HepG2 (cell line): ENCODE measurements around the gene PLEKHG2. TPM values are rescaled to one million over a fixed set of nuclear protein-coding genes. Genes with fewer than 3 reads are reported as not detected.
A peak's percentile ranks its signal among the peaks of the same experiment; 100 is the strongest.

Experiments used
- ATAC-seq: fragments of 200-7000 bp; cut with Tn5 transposase; 3 replicates; pipeline ENCODE4 v1.9.1; 2020; ENCODE audit warnings: mild to moderate bottlenecking, moderate library complexity
- BruUV-seq: library from RNA; stranded (reverse); fragments of 400-500 nt; replicated peaks from 2 replicates; lab custom pipeline; 2021; lab: Mats Ljungman, UMichigan
- CTCF ChIA-PET: fragments of 300-600 bp; formaldehyde crosslinking; extraction: SDS; loops from one replicate; lab custom pipeline; 2021; ENCODE audit warnings: low total read pairs, inconsistent platforms, low intra/inter-chr PET ratio; lab: Yijun Ruan, JAX
- POLR2A ChIA-PET: fragments of 350-600 bp; sonication (Branson Sonifier 250); formaldehyde crosslinking; loops from one replicate; lab custom pipeline; 2020; ENCODE audit warnings: antibody characterized with exemption, inconsistent platforms; lab: Yijun Ruan, JAX
- DNase-seq: peaks from one replicate; pipeline ENCODE4 v3.0.0-alpha.2; 2015; ENCODE audit warnings: low spot score
- FAIRE-seq: peaks from 3 replicates; lab custom pipeline; 2011; peaks lifted over from hg19 to GRCh38; lab: Jason Lieb, UNC
- H2AFZ ChIP-seq: one replicate; pipeline ENCODE4 v1.6.1; 2011; ENCODE audit warnings: low read length, inconsistent platforms
- H3K27ac ChIP-seq: fragments of 300-600 bp; 3 replicates; pipeline ENCODE4 v1.8.0; 2011; ENCODE audit warnings: mixed run types, mild to moderate bottlenecking, mixed read lengths, low read length, inconsistent platforms; ENCODE audit not compliant: insufficient read depth; ENCODE audit errors: extremely low read length
- H3K27me3 ChIP-seq, 2 experiments: fragments of 200-600 bp in 1 of 2; 2 replicates in 1 of 2; 3 replicates in 1 of 2; pipeline versions ENCODE4 v1.6.0 to v1.8.0; 2011; ENCODE audit warnings: low read length in 2 of 2, mild to moderate bottlenecking in 2 of 2, moderate library complexity in 2 of 2, inconsistent platforms in 1 of 2; ENCODE audit not compliant: insufficient read depth in 2 of 2, control insufficient read depth in 1 of 2
- H3K36me3 ChIP-seq, 2 experiments: fragments of 200-600 bp in 1 of 2; replicated peaks in 1 of 2; 2 replicates in 1 of 2; 3 replicates in 1 of 2; pipeline versions ENCODE4 v1.5.1 to v1.8.0; 2011; ENCODE audit warnings: low read length in 2 of 2, inconsistent platforms in 1 of 2; ENCODE audit not compliant: insufficient read depth in 2 of 2, control insufficient read depth in 1 of 2
- H3K4me1 ChIP-seq: 2 replicates; pipeline ENCODE4 v1.5.1; 2012; ENCODE audit warnings: low read length, inconsistent platforms; ENCODE audit not compliant: insufficient read depth
- H3K4me2 ChIP-seq: 2 replicates; pipeline ENCODE4 v1.6.0; 2011; ENCODE audit warnings: low read depth, low read length, inconsistent platforms
- H3K4me3 ChIP-seq, 3 experiments: fragments of 200-600 bp in 1 of 3; sonication (generic), shearing (Covaris generic) in 1 of 3; replicated peaks in 1 of 3; 2 replicates each; pipeline ENCODE4 v1.5.1; 2011 to 2016; ENCODE audit warnings: low read length in 3 of 3, inconsistent platforms in 2 of 3, low read depth in 2 of 3, mild to moderate bottlenecking in 2 of 3, control low read depth in 1 of 3, mixed read lengths in 1 of 3; ENCODE audit not compliant: insufficient read depth in 1 of 3
- H3K79me2 ChIP-seq: one replicate; pipeline ENCODE4 v1.6.1; 2011; ENCODE audit warnings: low read length, inconsistent platforms; ENCODE audit not compliant: insufficient read depth
- H3K9ac ChIP-seq: 2 replicates; pipeline ENCODE4 v1.6.0; 2011; ENCODE audit warnings: mild to moderate bottlenecking, low read depth, low read length, inconsistent platforms; ENCODE audit not compliant: insufficient read depth
- H3K9me3 ChIP-seq: 2 replicates; pipeline ENCODE4 v1.5.1; 2012; ENCODE audit warnings: mild to moderate bottlenecking, low read length
- H4K20me1 ChIP-seq: 2 replicates; pipeline ENCODE4 v1.6.0; 2011; ENCODE audit warnings: inconsistent platforms, mild to moderate bottlenecking, low read length, moderate library complexity; ENCODE audit not compliant: insufficient read depth
- CENPT ChIP-seq: sonication (generic); formaldehyde crosslinking; IDR thresholded peaks from 2 replicates; pipeline ENCODE4 v1.8.0; 2022; ENCODE audit warnings: low read depth, mild to moderate bottlenecking, moderate library complexity, missing genetic modification reagents
- HIVEP1 ChIP-seq: sonication (generic); formaldehyde crosslinking; IDR thresholded peaks from 2 replicates; pipeline ENCODE4 v1.4.0; 2020; ENCODE audit warnings: mild to moderate bottlenecking, missing genetic modification reagents
- KDM2A ChIP-seq: sonication (generic); formaldehyde crosslinking; IDR thresholded peaks from 2 replicates; pipeline ENCODE4 v1.4.0; 2020; ENCODE audit warnings: low read depth, missing genetic modification reagents, borderline replicate concordance
- POLR2A ChIP-seq, 2 experiments: IDR thresholded peaks; 2 replicates each; pipeline ENCODE4 v1.6.1; 2011; ENCODE audit warnings: low read depth in 2 of 2, low read length in 2 of 2, mild to moderate bottlenecking in 1 of 2, moderate library complexity in 1 of 2; ENCODE audit not compliant: insufficient read depth in 1 of 2
- SP4 ChIP-seq: sonication (generic); formaldehyde crosslinking; IDR thresholded peaks from 2 replicates; pipeline ENCODE4 v1.8.1; 2023; ENCODE audit warnings: mild to moderate bottlenecking, missing genetic modification reagents
- SPEN ChIP-seq: sonication (generic); formaldehyde crosslinking; IDR thresholded peaks from 2 replicates; pipeline ENCODE4 v1.5.1; 2020; ENCODE audit warnings: low read depth, mild to moderate bottlenecking, missing genetic modification reagents
- TBP ChIP-seq: sonication (generic); formaldehyde crosslinking; IDR thresholded peaks from 2 replicates; pipeline ENCODE4 v1.5.0; 2020; ENCODE audit warnings: missing genetic modification reagents
- ZFY ChIP-seq: sonication (generic); formaldehyde crosslinking; IDR thresholded peaks from 2 replicates; pipeline ENCODE4 v1.4.0; 2020; ENCODE audit warnings: missing genetic modification reagents
- ZNF841 ChIP-seq: sonication (generic); formaldehyde crosslinking; IDR thresholded peaks from 2 replicates; pipeline ENCODE4 v1.8.1; 2023; ENCODE audit warnings: missing genetic modification reagents, borderline replicate concordance
- WGBS: methylation state at CpG from one replicate; pipeline ENCODE4 v1.1.6; 2017; ENCODE audit warnings: low lambda C conversion rate; 5-methylcytosine and 5-hydroxymethylcytosine counted together
- in situ Hi-C: cut with HindIII; loops from 2 replicates; pipeline ENCODE4 v1.10.0; 2017; ENCODE audit warnings: low pct_unique_long_range_greater_than_20kb; ENCODE audit not compliant: extremely low pct_ligation_motif_present
- intact Hi-C: fragments of 100-400 bp; cut with micrococcal nuclease; formaldehyde crosslinking; loops from one replicate; pipeline ENCODE4 v1.10.0; 2022; ENCODE audit not compliant: unreplicated experiment
- polyA plus RNA-seq, 8 experiments: library from polyadenylated mRNA; depleted of rRNA in 3 of 8; stranded (reverse) in 7 of 8; unstranded in 1 of 8; fragments of >200 nt; fragmentation: Illumina TruSeq in 4 of 8; extraction: Trizol in 4 of 8; gene quantifications; 2 replicates each; pipeline versions ENCODE4 v1.2.1 to v1.2.3, GENCODE V29; 2011 to 2016; ENCODE audit warnings: low read depth in 4 of 8, missing spikeins in 1 of 8, mixed read lengths in 1 of 8; ENCODE audit not compliant: insufficient read depth in 1 of 8
- total RNA-seq, 5 experiments: library from RNA; depleted of rRNA; stranded (reverse); fragments of >200 nt; fragmentation: Illumina TruSeq; extraction: Trizol; gene quantifications; 2 replicates each; pipeline ENCODE4 v1.2.3, GENCODE V29; 2016; ENCODE audit warnings: low read depth in 1 of 5
- TF ChIP-seq, protein P1 (sequence below): sonication (generic); formaldehyde crosslinking; IDR thresholded peaks from 2 replicates; pipeline ENCODE4 v1.5.1; 2020; ENCODE audit warnings: missing genetic modification reagents, mild to moderate bottlenecking, borderline replicate concordance

Gene PLEKHG2
- total and polyA plus RNA-seq, 2 of the 13 experiments (the other 11 are each of a cell fraction or from before 2014, with no cell fraction given) = 3.6 to 6.8 TPM

DNA sequence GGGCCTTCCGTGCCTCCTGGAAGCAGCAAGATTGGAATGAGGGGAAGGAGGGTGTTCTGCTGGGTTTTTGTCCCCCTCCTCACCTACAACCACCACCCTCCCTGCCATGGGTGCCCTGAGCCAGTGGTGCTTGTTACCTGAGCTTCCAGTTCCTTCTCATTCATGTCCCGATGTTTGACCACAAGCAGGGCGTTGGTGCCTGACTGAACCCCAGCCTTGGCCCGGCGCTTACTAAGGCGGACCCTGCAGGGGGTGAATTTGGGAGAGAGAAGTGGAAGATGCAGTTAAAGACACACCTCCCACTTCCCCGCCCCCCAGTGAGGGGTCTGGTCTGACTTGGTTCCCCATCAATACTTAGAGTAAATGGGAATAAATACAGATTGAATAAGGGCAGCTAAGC, 25.9 kb upstream of the PLEKHG2 start (continued):
- TF ChIP-seq SPEN (CRISPR knock-in tag) (no peak), HIVEP1 (CRISPR knock-in tag) (no peak), ZNF841 (CRISPR knock-in tag) (no peak), TBP (no peak)

DNA sequence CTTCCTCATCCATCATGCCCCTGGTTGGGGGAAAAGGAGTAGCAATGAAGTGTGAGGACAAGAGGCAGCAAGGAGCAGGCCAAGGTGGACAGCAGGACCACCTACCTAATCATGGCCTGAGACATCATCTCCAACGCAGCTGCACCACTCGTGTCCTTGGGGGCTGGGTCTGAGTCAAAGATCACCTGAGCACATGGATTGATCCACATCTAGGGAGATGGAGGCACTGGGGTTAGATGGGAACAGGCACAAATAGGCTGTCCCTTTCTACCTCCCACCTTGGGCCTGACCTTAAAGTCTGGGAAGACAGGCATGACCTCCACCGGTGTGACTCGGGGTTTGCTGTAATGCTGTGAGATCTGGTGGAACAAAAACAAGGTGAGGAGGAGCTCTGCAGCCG, 23.8 kb upstream of the PLEKHG2 start:
- no peak overlapping the region for H3K27ac ChIP-seq
- H3K27me3 ChIP-seq = no peaks in the 10 kb centered on the region
- intact Hi-C loops = no loop called here
- H3K4me3 ChIP-seq = no peak overlapping the region
- peaks cover 10 to 49% of the 10 kb centered on the region in 2 experiments for H3K36me3 ChIP-seq
- H4K20me1 ChIP-seq = no peaks in the 10 kb centered on the region
- no peak overlapping the region for H3K4me2 ChIP-seq
- TF ChIP-seq SP4 (CRISPR knock-in tag) = no peak
- TF ChIP-seq POLR2A (IDR thresholded peaks at IDR 0.05; ENCODE audit: insufficient read depth in 1 of 2, low read depth in 2 of 2, low read length in 2 of 2) = peak in 1 of 2 experiments; percentile 38; a peak in 1 of 4 replicates
- in situ Hi-C loops = no loop called here
- DNase-seq (no peak), FAIRE-seq (no peak), ATAC-seq (no peak)
- whole genome bisulfite sequencing = 87% methylated on average over 5 of the region's 5 CpGs
- CTCF ChIA-PET = no interaction called here
- H3K79me2 ChIP-seq = peaks cover 17% of the 10 kb centered on the region
- no peak overlapping the region for H3K9ac ChIP-seq
- H3K9me3 ChIP-seq = no peaks in the 10 kb centered on the region
- H2AFZ ChIP-seq = no peak overlapping the region
- POLR2A ChIA-PET = interaction anchor here (1.2 kb wide), 1 partner anchor 11 kb away, joined by 4 read pairs; no protein-coding TSS in a partner anchor
- H3K4me1 ChIP-seq = peaks cover 22% of the 10 kb centered on the region
- no TSS peak for BruUV-seq

DNA sequence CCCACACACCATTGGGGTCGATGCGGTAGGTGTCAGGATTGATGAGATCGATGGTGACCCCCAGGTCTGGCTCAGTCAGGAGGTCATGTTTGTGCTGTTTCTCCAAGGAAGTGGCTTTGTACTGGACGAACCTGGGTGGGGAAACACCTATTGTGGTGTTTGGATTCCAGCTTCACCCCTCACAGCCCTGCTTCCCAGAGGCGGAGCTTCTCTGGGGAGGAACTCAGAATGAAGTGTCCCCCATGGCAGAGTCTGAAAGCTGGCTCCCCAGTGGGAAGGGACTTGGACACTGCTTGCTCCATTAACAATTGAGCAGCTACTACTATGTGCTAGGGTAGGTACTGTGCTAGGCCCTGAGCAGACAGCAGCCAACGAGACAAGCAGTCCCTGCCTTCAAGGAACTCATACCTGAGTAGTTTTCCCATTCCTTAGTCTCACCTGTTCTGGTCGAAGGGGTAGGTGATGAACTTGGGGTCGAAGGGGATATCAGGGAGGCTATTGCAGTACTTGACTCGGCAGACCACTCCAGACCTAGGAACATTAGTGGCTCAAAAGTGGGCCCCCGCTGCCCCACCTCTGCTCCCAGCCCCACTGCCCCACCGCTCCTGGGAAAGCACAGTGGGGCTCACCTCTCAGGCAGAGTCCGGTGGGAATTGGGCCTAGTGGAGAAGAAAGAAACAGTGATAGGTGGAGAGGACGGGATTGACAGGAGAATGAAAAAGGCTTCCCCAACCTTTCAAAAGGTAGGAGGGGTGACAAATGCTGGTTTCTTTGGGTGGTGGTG, 22.6 kb upstream of the PLEKHG2 start:
- no TSS peak for BruUV-seq
- in situ Hi-C loops = no loop called here
- H2AFZ ChIP-seq = no peak overlapping the region
- no peaks in the 10 kb centered on the region for H4K20me1 ChIP-seq
- H3K4me2 ChIP-seq = peak overlapping the region; percentile 75
- 74% methylated on average over 8 of the region's 13 CpGs for WGBS
- H3K4me1 ChIP-seq = peaks cover 22% of the 10 kb centered on the region
- no peaks in the 10 kb centered on the region for H3K9me3 ChIP-seq
- ChIA-PET CTCF (no interaction called here), POLR2A (interaction anchor here (3.1 to 3.2 kb wide), 2 partner anchors 46 to 48 kb away, joined by 14 to 49 read pairs; partner anchors contain the start of genes RPS16 and SAMD4B)
- peak overlapping the region; percentile 86 for H3K27ac ChIP-seq
- ATAC-seq (no peak), FAIRE-seq (no peak), DNase-seq (no peak)
- intact Hi-C loops = loop anchor here (1.0 kb wide), 1 partner anchor 8 kb away; no protein-coding TSS in a partner anchor
- peak overlapping the region; percentile 71 to 95 (median 85) for H3K4me3 ChIP-seq
- peaks cover 17% of the 10 kb centered on the region for H3K79me2 ChIP-seq
- no peaks in the 10 kb centered on the region for H3K27me3 ChIP-seq
- peaks cover 9 to 50% of the 10 kb centered on the region in 2 experiments for H3K36me3 ChIP-seq
- H3K9ac ChIP-seq = peak overlapping the region; percentile 95
- TF ChIP-seq, protein P1, sequence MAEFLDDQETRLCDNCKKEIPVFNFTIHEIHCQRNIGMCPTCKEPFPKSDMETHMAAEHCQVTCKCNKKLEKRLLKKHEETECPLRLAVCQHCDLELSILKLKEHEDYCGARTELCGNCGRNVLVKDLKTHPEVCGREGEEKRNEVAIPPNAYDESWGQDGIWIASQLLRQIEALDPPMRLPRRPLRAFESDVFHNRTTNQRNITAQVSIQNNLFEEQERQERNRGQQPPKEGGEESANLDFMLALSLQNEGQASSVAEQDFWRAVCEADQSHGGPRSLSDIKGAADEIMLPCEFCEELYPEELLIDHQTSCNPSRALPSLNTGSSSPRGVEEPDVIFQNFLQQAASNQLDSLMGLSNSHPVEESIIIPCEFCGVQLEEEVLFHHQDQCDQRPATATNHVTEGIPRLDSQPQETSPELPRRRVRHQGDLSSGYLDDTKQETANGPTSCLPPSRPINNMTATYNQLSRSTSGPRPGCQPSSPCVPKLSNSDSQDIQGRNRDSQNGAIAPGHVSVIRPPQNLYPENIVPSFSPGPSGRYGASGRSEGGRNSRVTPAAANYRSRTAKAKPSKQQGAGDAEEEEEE = no peak
- no peak for TF ChIP-seq ZFY (CRISPR knock-in tag)
- TF ChIP-seq KDM2A = no peak
- TF ChIP-seq CENPT (CRISPR knock-in tag) = peak; percentile 44; the same call in 1 of the 2 replicates
